Superior temporal gyrus (tissue), 1 donor: ENCODE results near the gene SDK1.

Experiments
- DNase-seq: peaks from one replicate; pipeline ENCODE4 v3.0.0-alpha.2; 2016; ENCODE audit errors: extremely low spot score

Gene SDK1

GRCh38 chr7:3795141-3795540 lies 494.1 kb downstream of the SDK1 start:
- no peak for DNase-seq

GRCh38 chr7:3795781-3796180 lies 494.7 kb downstream of the SDK1 start:
- no peak for DNase-seq

- DNase-seq, result no peak
These were observed 504.1 kb downstream of the SDK1 start for GRCh38 chr7:3805151-3805550.

- DNase-seq, result no peak
These were observed 505.5 kb downstream of the SDK1 start for GRCh38 chr7:3806516-3806915.

- DNase-seq, result no peak
These were observed 506.8 kb downstream of the SDK1 start for GRCh38 chr7:3807824-3808223.

- no peak for DNase-seq
These were observed 520.4 kb downstream of the SDK1 start for GRCh38 chr7:3821488-3821887.

GRCh38 chr7:3825491-3825890 lies 524.4 kb downstream of the SDK1 start:
- no peak for DNase-seq

- DNase-seq, result no peak
These were observed 531.1 kb downstream of the SDK1 start for GRCh38 chr7:3832199-3832598.

GRCh38 chr7:3835109-3835508 lies 534.1 kb downstream of the SDK1 start:
- no peak for DNase-seq

GRCh38 chr7:3836855-3837254 lies 535.8 kb downstream of the SDK1 start:
- no peak for DNase-seq

GRCh38 chr7:3844540-3845151 lies 543.6 kb downstream of the SDK1 start:
- DNase-seq, result no peak

- no peak for DNase-seq
These were observed 545.7 kb downstream of the SDK1 start for GRCh38 chr7:3846738-3847137.

- DNase-seq, result no peak
These were observed 546.3 kb downstream of the SDK1 start for GRCh38 chr7:3847336-3847735.

GRCh38 chr7:3859431-3859830 lies 558.4 kb downstream of the SDK1 start:
- no peak for DNase-seq

GRCh38 chr7:3860932-3861331 lies 559.9 kb downstream of the SDK1 start:
- DNase-seq, result no peak

- DNase-seq, result no peak
These were observed 560.3 kb downstream of the SDK1 start for GRCh38 chr7:3861386-3861785.

GRCh38 chr7:3861941-3862340 lies 560.9 kb downstream of the SDK1 start:
- DNase-seq, result no peak

- DNase-seq, result no peak
These were observed 561.7 kb downstream of the SDK1 start for GRCh38 chr7:3862774-3863173.

GRCh38 chr7:3866277-3866676 lies 565.2 kb downstream of the SDK1 start:
- no peak for DNase-seq

GRCh38 chr7:3867863-3868262 lies 566.8 kb downstream of the SDK1 start:
- DNase-seq, result no peak

GRCh38 chr7:3879355-3880075 lies 578.5 kb downstream of the SDK1 start:
- DNase-seq, result no peak

GRCh38 chr7:3880228-3880987 lies 579.4 kb downstream of the SDK1 start:
- no peak for DNase-seq

GRCh38 chr7:3882782-3883181 lies 581.7 kb downstream of the SDK1 start:
- DNase-seq, result no peak
